ENCODE data around the gene ANKRD9.
"Not testable (repeated sequence)": the region's sequence is repeated elsewhere in the genome, so short reads cannot be mapped to it uniquely, and the experiment has no call there.

Gene ANKRD9

GRCh38 chr14:102541771-102542170 is 32.2 kb upstream of the ANKRD9 start:
- TF ChIP-seq CTCF (IDR thresholded peaks at IDR 0.05; ENCODE audit: control insufficient read depth, extremely low read depth, insufficient read depth): no peak
- no peak overlapping the region for H3K4me3 ChIP-seq (ENCODE audit: low read depth, low read length)
- DNase-seq (ENCODE audit: low read depth): no peak

GRCh38 chr14:102541029-102541491 is 31.5 kb upstream of the ANKRD9 start:
- H3K4me3 ChIP-seq (ENCODE audit: low read depth, low read length); DNase-seq (ENCODE audit: low read depth): not testable (repeated sequence)

GRCh38 chr14:102540315-102541028 is 30.9 kb upstream of the ANKRD9 start:
- H3K4me3 ChIP-seq (ENCODE audit: low read depth, low read length): no peak overlapping the region
- no peak for DNase-seq (ENCODE audit: low read depth)

GRCh38 chr14:102539544-102540314 is 30.2 kb upstream of the ANKRD9 start:
- no peak overlapping the region for H3K4me3 ChIP-seq (ENCODE audit: low read depth, low read length)
- no peak for DNase-seq (ENCODE audit: low read depth)
- no peak for TF ChIP-seq CTCF (IDR thresholded peaks at IDR 0.05; ENCODE audit: control insufficient read depth, extremely low read depth, insufficient read depth)

More at GRCh38 chr14:102540315-102541028, 30.9 kb upstream of the ANKRD9 start:
- no peak for TF ChIP-seq CTCF (IDR thresholded peaks at IDR 0.05; ENCODE audit: control insufficient read depth, extremely low read depth, insufficient read depth)

GRCh38 chr14:102538602-102539543 is 29.3 kb upstream of the ANKRD9 start:
- no peak overlapping the region for H3K4me3 ChIP-seq (ENCODE audit: low read depth, low read length)
- no peak for TF ChIP-seq CTCF (IDR thresholded peaks at IDR 0.05; ENCODE audit: control insufficient read depth, extremely low read depth, insufficient read depth)
- no peak for DNase-seq (ENCODE audit: low read depth)

GRCh38 chr14:102537981-102538601 is 28.5 kb upstream of the ANKRD9 start:
- TF ChIP-seq CTCF (IDR thresholded peaks at IDR 0.05; ENCODE audit: control insufficient read depth, extremely low read depth, insufficient read depth): no peak
- no peak for DNase-seq (ENCODE audit: low read depth)
- H3K4me3 ChIP-seq (ENCODE audit: low read depth, low read length): no peak overlapping the region

Data from LNCaP clone FGC (cell line).